KOPT-K1 (cell line): ENCODE measurements around the gene NKIRAS2.

Source experiments
- H3K27ac ChIP-seq: fragments of 200-600 bp; sonication (generic); 2 replicates; pipeline ENCODE4 v1.5.1; 2016; ENCODE audit warnings: antibody characterized with exemption, mild to moderate bottlenecking, low read depth, low read length; ENCODE audit not compliant: poor library complexity, severe bottlenecking
- H3K36me3 ChIP-seq: fragments of 200-600 bp; sonication (generic); 2 replicates; pipeline ENCODE4 v1.5.1; 2017; ENCODE audit warnings: antibody characterized with exemption, mild to moderate bottlenecking, low read length, moderate library complexity; ENCODE audit not compliant: insufficient read depth
- H3K9me3 ChIP-seq: fragments of 200-600 bp; sonication (generic); 2 replicates; pipeline ENCODE4 v1.5.1; 2017; ENCODE audit warnings: antibody characterized with exemption, low read length, mild to moderate bottlenecking; ENCODE audit not compliant: insufficient read depth, poor library complexity, severe bottlenecking

The NKIRAS2 gene

DNA sequence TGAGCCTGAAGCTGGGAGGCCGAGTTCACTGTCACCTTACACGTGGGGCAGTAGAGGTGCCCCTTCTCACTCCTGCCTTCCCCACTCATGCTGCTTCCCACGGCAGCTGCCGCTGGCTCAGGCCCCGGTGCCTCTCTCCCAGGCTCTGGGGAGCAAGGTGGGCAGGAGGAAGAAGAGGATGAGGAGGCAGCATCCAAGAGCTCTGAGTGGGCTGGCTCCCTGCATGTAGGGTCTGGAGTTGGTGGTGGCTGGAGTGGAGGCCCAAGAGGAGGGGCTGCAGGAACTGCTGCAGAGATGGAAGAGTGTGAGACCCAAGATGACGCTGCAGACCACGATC is 8.9 kb downstream of the NKIRAS2 start:
- H3K36me3 ChIP-seq: peaks cover 16% of the 10 kb centered on the region

GRCh38 chr17:42031584-42031983 is 11.7 kb downstream of the NKIRAS2 start:
- no peaks in the 10 kb centered on the region for H3K36me3 ChIP-seq
- H3K9me3 ChIP-seq: no peaks in the 10 kb centered on the region

More for the DNA sequence above, 8.9 kb downstream of the NKIRAS2 start:
- no peaks in the 10 kb centered on the region for H3K9me3 ChIP-seq
- H3K27ac ChIP-seq: no peak overlapping the region

GRCh38 chr17:42034059-42034458 is 14.2 kb downstream of the NKIRAS2 start:
- peak overlapping the region; percentile 2 for H3K27ac ChIP-seq
- no peaks in the 10 kb centered on the region for H3K36me3 ChIP-seq
- H3K9me3 ChIP-seq: no peaks in the 10 kb centered on the region

More at GRCh38 chr17:42031584-42031983, 11.7 kb downstream of the NKIRAS2 start:
- H3K27ac ChIP-seq: no peak overlapping the region

DNA sequence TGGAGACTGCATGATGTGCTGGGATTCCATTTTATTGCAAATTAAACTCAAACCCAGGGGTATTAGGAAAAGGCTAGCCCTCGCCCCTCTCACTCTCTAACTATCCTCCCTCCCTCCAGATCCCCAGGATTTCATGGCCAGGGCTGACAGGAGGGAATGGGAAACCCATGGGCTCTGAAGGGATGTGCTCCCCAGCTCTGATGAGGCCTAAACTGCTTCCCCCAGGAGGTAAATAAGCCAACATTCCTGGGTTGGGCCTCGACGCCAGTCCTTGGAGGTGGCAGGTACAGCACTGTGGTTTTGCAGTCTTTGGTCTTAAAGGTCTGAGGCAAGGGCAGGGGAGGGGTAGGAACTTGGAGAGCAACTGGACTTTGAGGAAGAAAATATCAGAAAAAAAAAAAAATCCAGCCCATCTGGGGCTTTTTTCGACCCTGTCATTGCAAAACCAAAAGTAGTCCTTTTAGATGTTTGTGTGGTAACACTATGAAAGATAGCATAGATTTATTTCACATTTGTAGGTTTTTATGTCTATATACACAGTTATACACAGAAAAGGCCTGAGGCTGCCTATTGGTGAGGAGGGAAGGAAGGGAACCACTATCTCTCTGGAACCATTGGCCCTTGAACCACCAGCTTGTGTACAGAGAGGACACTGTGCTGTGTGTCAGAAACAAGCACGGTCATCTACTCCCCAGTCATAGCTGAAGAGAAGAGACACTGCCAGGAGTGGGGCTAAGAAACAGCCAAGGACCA is 18.5 kb downstream of the NKIRAS2 start:
- H3K36me3 ChIP-seq: no peaks in the 10 kb centered on the region
- no peaks in the 10 kb centered on the region for H3K9me3 ChIP-seq
- H3K27ac ChIP-seq: no peak overlapping the region

- H3K36me3 ChIP-seq: no peaks in the 10 kb centered on the region
- no peaks in the 10 kb centered on the region for H3K9me3 ChIP-seq
- H3K27ac ChIP-seq: no peak overlapping the region
Measured at GRCh38 chr17:42039794-42040763, 20.2 kb downstream of the NKIRAS2 start.

GRCh38 chr17:42040818-42041217 is 20.9 kb downstream of the NKIRAS2 start:
- no peak overlapping the region for H3K27ac ChIP-seq
- no peaks in the 10 kb centered on the region for H3K9me3 ChIP-seq
- no peaks in the 10 kb centered on the region for H3K36me3 ChIP-seq

GRCh38 chr17:42041619-42042018 is 21.7 kb downstream of the NKIRAS2 start:
- H3K9me3 ChIP-seq: no peaks in the 10 kb centered on the region
- H3K36me3 ChIP-seq: no peaks in the 10 kb centered on the region
- H3K27ac ChIP-seq: no peak overlapping the region

DNA sequence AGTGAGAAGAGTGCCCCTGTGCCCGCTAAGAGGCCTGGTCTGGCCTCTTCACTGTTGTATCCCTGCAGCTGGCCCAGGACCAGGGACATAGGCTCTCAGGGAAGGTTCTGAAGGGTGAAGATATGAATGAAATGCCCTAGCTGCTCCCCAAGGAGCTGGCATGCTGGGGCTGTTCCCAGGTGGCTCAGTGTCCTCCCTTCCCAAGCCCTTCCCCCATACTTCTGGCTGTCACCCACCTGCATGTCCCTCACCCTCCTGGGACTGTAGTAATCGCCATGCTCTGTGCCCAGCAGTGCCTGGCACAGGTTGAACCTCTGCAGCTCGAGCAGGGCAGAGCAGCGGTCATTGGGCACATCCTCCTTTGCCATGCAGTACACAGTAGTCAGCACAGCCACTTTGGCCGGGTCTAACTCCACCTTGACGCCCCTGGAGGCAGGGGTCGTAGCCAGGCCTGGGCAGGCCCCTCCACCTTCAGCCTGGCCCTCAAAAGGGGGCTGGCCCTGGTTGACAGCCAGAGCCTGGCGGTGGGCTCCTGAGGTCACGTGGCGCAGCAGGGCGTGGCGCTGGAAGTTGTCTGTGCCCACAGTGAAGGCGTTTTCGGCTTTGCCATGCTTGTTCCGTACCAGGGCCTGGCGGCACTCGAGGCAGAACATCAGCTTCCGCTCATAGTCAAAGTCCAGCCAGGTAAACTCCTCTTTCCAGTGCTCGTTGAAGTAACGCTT is 22.9 kb downstream of the NKIRAS2 start:
- Histone ChIP-seq H3K27ac (no peak overlapping the region), H3K9me3 (no peaks in the 10 kb centered on the region), H3K36me3 (no peaks in the 10 kb centered on the region)

GRCh38 chr17:42045719-42046118 is 25.8 kb downstream of the NKIRAS2 start:
- no peaks in the 10 kb centered on the region for H3K9me3 ChIP-seq
- no peak overlapping the region for H3K27ac ChIP-seq

DNA sequence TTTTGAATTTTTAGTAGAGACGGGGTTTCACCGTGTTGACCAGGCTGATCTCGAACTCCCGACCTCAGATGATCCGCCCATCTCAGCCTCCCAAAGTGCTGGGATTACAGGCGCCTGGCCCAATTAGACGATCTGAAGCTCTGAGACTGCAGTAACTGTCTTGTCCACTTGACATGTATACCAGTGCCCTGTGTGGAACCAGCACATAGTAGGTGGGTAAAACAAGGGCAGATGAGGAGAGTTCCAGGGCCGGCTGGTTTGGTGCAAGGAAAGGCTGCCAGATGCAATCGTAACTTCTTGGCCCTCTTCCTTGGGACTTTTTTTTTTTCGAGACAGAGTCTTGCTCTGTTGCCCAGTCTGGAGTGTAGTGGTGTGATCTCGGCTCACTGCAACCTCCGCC is 27.5 kb downstream of the NKIRAS2 start:
- H3K27ac ChIP-seq: no peak overlapping the region
- no peaks in the 10 kb centered on the region for H3K36me3 ChIP-seq
- H3K9me3 ChIP-seq: no peaks in the 10 kb centered on the region

More at GRCh38 chr17:42045719-42046118, 25.8 kb downstream of the NKIRAS2 start:
- no peaks in the 10 kb centered on the region for H3K36me3 ChIP-seq

- H3K36me3 ChIP-seq: no peaks in the 10 kb centered on the region
- no peaks in the 10 kb centered on the region for H3K9me3 ChIP-seq
- peak overlapping the region; percentile 32 for H3K27ac ChIP-seq
Measured at GRCh38 chr17:42049834-42050392, 30.0 kb downstream of the NKIRAS2 start.

GRCh38 chr17:42050393-42051012 is 30.6 kb downstream of the NKIRAS2 start, which contains the start of gene C17orf113:
TSS of gene C17orf113 (minus strand) at chr17:42050601. CDS start at chr17:42043376, 7,225 bp downstream.
- peak within 1 kb of the TSS; percentile 32 for H3K27ac ChIP-seq
- no peaks in the 10 kb centered on the region for H3K9me3 ChIP-seq
- H3K36me3 ChIP-seq: no peaks in the 10 kb centered on the region

DNA sequence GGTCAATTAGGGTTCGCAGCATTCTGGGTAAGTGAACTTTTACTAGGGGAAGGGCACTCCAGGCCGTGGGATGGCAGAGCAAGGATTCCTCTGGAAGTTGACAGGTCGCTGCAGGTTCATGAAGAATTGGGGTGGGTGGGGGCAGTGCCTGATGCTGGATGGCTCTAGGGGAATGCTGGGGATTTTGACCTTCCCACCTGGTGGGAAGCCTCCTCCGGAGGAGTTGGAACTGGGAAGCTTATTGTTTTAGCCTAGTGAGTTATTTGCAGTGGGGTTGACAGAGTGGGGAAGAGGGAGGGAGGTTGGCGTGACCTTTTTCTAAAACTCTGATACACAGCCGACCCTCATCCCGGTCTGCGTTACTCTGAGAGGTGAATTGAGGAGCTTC is 31.1 kb downstream of the NKIRAS2 start:
- Histone ChIP-seq H3K36me3 (no peaks in the 10 kb centered on the region), H3K27ac (no peak overlapping the region), H3K9me3 (no peaks in the 10 kb centered on the region)

DNA sequence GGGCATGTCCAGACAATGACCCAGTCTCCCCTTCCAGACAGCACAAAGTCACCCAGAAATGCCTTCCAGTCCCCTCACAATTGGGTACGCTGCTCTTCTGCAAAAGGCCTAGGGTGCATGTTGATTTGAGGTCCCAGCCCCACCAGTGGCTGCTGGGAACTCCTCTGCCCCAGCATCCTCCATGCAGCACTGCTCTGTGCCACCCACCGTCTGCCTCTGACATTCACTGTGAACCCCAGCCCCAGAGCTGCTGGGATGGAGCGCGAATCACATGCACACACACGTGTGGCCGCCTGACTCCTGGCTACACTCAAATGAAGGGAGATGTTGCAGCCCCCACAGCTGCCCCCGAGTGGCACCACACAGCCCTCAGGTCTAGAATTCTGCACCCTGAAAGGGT is 31.8 kb downstream of the NKIRAS2 start:
- no peak overlapping the region for H3K27ac ChIP-seq
- no peaks in the 10 kb centered on the region for H3K36me3 ChIP-seq

More for the DNA sequence above, 31.8 kb downstream of the NKIRAS2 start:
- no peaks in the 10 kb centered on the region for H3K9me3 ChIP-seq
